SK-N-MC (cell line): ENCODE results near the gene NUP214.

Experiments
- FOXP2 ChIP-seq: optimal IDR thresholded peaks from 2 replicates; pipeline ENCODE3; 2011; ENCODE audit warnings: mild to moderate bottlenecking, moderate library complexity; ENCODE audit not compliant: insufficient read depth; ENCODE audit errors: extremely low read length, control extremely low read depth
- POLR2AphosphoS5 ChIP-seq: IDR thresholded peaks from 2 replicates; pipeline ENCODE4 v1.6.1; 2012; ENCODE audit warnings: mild to moderate bottlenecking, low read depth, low read length, borderline replicate concordance

DNA sequence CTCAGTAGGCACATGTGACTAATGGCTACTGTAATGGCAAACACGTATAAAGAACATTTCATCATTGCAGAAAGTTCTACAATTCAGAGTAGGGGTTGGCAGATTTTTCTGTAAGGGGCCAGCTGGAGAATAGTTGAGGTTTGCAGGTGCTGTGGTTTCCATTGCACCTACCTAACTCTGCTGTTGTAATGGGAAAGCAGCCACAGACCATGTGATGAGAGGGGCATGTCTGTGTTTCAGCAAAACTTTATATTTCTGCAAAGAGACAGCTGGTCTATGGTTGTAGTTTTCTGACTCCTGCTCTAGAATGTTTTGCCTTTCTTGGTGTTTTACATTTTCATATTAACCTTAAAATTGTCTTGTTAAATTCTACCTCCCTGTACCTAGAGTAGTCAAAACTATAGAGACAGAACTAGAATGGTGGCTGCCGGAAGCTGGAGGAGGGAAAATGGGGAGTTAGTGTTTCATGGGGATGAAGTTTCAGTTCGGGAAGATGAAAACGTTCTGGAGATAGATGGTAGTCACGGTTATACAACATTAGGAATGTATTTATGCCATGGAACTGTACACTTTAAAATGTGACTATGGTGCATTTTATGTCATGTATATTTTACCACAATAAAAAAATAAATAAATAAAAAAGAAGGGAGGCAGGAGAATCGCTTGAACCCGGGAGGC lies 44.3 kb downstream of the NUP214 start:
- TF ChIP-seq POLR2AphosphoS5 (no peak), FOXP2 (no peak)
